GM12872 (cell line): Measurements from ENCODE around the gene YTHDF1.

Experiments used
- CTCF ChIP-seq: IDR thresholded peaks from 3 replicates; pipeline ENCODE4 v1.5.1; 2011; ENCODE audit warnings: low read depth, mild to moderate bottlenecking, low read length, moderate library complexity; ENCODE audit not compliant: insufficient read depth

The YTHDF1 gene

GRCh38 chr20:63259734-63260460 is 44.0 kb upstream of the YTHDF1 start:
- TF ChIP-seq CTCF: no peak

GRCh38 chr20:63258781-63259180 is 42.9 kb upstream of the YTHDF1 start:
- TF ChIP-seq CTCF: no peak

GRCh38 chr20:63257629-63258028 is 41.7 kb upstream of the YTHDF1 start:
- no peak for TF ChIP-seq CTCF

- no peak for TF ChIP-seq CTCF
These were observed 41.0 kb upstream of the YTHDF1 start for GRCh38 chr20:63256954-63257353.

- TF ChIP-seq CTCF: no peak
These were observed 40.2 kb upstream of the YTHDF1 start for GRCh38 chr20:63255931-63256704.

GRCh38 chr20:63254606-63255384 is 38.9 kb upstream of the YTHDF1 start:
- peak; percentile 26; the same call in 1 of the 3 replicates for TF ChIP-seq CTCF

- TF ChIP-seq CTCF: no peak
These were observed 38.3 kb upstream of the YTHDF1 start, which contains the start of gene NKAIN4 for GRCh38 chr20:63254232-63254605. NKAIN4 (minus strand) TSS chr20:63254463; CDS start chr20:63254450, 13 bp downstream.
